ENCODE results near the gene LY6G5C. TPM values are rescaled to one million over a fixed set of nuclear protein-coding genes. Genes with fewer than 3 reads are reported as not detected.

The LY6G5C gene
- total RNA-seq, 1 donor from 2014 or later = 22.0 TPM

DNA sequence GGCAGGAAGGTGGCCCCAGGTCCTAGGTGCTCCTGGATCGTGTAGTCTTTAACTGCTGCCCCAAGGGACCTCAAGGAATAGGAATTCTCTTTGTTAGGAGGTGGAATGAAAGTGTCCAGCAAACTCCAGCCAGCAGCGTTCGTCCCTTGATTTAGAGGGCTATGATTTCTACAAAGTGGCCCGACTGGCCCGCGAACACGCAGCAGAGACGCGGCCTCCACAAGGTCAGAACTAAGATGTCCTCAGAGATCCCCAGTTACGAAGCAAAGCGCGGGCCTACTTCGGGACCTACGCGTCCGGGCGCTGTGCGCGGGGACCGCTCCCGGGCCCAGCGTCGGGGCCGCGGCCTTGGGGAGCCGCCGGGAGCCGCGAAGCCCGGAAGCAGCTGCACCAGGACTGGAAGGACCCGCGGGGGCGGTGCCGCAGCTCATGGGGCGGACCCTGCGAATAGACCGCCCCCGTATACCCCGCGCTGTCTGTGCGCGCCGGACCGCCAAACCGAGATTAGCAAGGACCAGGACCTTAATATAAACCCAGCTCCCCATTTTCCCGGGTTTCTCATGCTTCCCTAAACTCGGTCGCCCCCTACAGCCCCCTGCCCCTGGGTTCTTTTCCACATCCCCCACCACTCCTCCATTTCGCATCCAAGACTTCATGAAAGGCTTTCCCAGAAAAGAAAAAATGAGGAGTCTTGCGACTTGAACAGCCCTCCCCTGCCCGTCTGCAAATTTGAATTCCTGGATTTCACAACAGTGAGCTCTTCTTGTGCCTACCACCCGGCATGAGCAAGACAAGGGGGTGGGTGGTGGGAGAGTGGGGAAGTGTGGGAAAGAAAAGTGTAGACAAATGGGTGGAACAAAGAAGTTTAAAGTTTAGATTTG is 20.2 kb downstream of the LY6G5C start, which contains the start of gene C6orf47:
Gene C6orf47 (minus strand): TSS at position 398 of the 881 bp plus-strand sequence. CDS start 831 bp downstream, outside the sequence.
- H3K4me1 Mint-ChIP-seq (ENCODE audit: unreplicated experiment) = peaks cover 33% of the 10 kb centered on the region
- TF ChIP-seq, protein P1, sequence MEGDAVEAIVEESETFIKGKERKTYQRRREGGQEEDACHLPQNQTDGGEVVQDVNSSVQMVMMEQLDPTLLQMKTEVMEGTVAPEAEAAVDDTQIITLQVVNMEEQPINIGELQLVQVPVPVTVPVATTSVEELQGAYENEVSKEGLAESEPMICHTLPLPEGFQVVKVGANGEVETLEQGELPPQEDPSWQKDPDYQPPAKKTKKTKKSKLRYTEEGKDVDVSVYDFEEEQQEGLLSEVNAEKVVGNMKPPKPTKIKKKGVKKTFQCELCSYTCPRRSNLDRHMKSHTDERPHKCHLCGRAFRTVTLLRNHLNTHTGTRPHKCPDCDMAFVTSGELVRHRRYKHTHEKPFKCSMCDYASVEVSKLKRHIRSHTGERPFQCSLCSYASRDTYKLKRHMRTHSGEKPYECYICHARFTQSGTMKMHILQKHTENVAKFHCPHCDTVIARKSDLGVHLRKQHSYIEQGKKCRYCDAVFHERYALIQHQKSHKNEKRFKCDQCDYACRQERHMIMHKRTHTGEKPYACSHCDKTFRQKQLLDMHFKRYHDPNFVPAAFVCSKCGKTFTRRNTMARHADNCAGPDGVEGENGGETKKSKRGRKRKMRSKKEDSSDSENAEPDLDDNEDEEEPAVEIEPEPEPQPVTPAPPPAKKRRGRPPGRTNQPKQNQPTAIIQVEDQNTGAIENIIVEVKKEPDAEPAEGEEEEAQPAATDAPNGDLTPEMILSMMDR (IDR thresholded peaks at IDR 0.05; ENCODE audit: unreplicated experiment) = no peak
- DNase-seq (ENCODE audit: low spot score) = peak; percentile 75

DNA sequence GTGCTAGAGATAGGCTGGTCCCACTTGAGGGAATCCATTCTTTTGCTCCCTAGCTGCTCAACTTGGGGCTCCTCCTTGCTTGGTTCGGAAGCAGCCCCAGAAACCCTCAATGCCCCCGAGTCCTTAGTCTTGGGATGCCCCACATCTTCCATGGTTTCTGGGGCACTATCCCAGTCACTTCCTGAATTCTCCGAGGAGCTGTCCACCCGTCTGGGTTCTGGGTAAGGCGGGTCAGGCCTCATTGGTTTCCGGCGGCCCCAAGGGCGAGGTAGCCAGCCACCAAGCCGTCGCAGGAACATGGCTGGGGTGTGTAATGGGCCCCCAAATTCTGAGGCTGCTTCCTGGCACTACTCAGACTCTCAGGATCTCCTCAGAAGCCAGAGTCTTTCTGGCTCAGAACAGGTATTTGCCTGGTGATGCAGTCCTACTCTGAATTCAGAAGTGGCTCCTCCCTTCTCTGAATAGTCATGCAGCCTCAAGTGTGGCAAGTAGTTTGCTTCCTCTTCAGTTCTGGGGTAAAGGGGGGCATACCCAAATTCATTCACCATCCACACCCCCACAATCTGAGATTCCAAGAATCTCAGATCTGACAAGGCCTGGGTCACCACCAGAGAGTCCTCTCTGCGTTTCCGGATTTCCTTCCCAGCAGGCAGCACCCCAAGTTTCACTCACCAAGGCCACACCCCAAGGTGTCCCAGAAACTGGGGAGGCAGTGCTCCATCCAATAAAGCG is 21.1 kb downstream of the LY6G5C start:
- peaks cover 10% of the 10 kb centered on the region for H3K27me3 Mint-ChIP-seq (ENCODE audit: unreplicated experiment)
- DNase-seq (ENCODE audit: low spot score) = no peak
- peaks cover 32% of the 10 kb centered on the region for H3K4me1 Mint-ChIP-seq (ENCODE audit: unreplicated experiment)
- TF ChIP-seq, protein P1 (IDR thresholded peaks at IDR 0.05; ENCODE audit: unreplicated experiment) = no peak
- peaks cover 4% of the 10 kb centered on the region for H3K36me3 Mint-ChIP-seq (ENCODE audit: low read depth, unreplicated experiment)
- peak overlapping the region; percentile 84 for H3K27ac Mint-ChIP-seq (ENCODE audit: unreplicated experiment)
- H3K9me3 Mint-ChIP-seq (ENCODE audit: unreplicated experiment) = no peaks in the 10 kb centered on the region
- H3K4me3 Mint-ChIP-seq (ENCODE audit: unreplicated experiment) = peak overlapping the region; percentile 91

More for the DNA sequence above, 20.2 kb downstream of the LY6G5C start, which contains the start of gene C6orf47:
- Mint-ChIP-seq H3K27ac (ENCODE audit: unreplicated experiment) (peak within 1 kb of the TSS; percentile 84), H3K27me3 (ENCODE audit: unreplicated experiment) (peaks cover 7% of the 10 kb centered on the region), H3K36me3 (ENCODE audit: low read depth, unreplicated experiment) (peaks cover 4% of the 10 kb centered on the region), H3K9me3 (ENCODE audit: unreplicated experiment) (no peaks in the 10 kb centered on the region), H3K4me3 (ENCODE audit: unreplicated experiment) (peak within 1 kb of the TSS; percentile 91)

DNA sequence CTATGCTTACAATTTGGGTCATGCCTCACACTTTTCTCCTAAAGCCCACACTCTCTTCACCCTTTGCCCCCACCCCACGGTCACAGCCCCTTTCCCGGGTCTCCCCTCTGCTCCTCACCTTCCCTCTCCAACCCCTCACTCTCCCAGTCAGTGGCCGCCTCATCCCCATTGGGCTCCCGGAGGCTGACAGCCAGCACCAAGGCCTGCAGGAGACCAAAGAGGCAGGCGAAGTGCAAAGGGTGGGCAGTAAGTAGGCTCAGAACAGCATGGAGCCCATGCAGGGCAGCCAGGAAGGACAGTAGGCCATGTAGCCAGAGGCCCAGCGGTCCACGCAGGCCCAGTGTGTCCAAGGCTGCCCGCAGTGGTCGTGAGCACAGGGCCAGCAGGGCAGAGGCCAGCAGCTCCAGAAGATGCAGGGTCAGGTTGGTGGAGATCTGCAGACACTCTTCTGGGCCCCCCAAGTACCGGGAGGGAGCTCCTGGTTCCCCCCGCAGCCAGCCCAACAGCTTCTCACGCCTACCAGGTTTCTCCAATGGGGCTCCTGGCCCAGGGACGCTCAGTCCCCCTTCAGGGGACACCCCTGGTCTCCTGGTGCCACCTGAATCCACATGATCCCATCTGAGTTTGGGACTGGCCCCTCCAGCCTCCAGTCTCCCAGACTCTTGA is 21.8 kb downstream of the LY6G5C start:
- H3K36me3 Mint-ChIP-seq (ENCODE audit: low read depth, unreplicated experiment) = peaks cover 4% of the 10 kb centered on the region
- no peak overlapping the region for H3K27ac Mint-ChIP-seq (ENCODE audit: unreplicated experiment)
- peak overlapping the region; percentile 77 for H3K4me3 Mint-ChIP-seq (ENCODE audit: unreplicated experiment)
- H3K27me3 Mint-ChIP-seq (ENCODE audit: unreplicated experiment) = peaks cover 10% of the 10 kb centered on the region
- H3K4me1 Mint-ChIP-seq (ENCODE audit: unreplicated experiment) = peaks cover 25% of the 10 kb centered on the region
- TF ChIP-seq, protein P1 (IDR thresholded peaks at IDR 0.05; ENCODE audit: unreplicated experiment) = no peak
- DNase-seq (ENCODE audit: low spot score) = no peak
- H3K9me3 Mint-ChIP-seq (ENCODE audit: unreplicated experiment) = no peaks in the 10 kb centered on the region

DNA sequence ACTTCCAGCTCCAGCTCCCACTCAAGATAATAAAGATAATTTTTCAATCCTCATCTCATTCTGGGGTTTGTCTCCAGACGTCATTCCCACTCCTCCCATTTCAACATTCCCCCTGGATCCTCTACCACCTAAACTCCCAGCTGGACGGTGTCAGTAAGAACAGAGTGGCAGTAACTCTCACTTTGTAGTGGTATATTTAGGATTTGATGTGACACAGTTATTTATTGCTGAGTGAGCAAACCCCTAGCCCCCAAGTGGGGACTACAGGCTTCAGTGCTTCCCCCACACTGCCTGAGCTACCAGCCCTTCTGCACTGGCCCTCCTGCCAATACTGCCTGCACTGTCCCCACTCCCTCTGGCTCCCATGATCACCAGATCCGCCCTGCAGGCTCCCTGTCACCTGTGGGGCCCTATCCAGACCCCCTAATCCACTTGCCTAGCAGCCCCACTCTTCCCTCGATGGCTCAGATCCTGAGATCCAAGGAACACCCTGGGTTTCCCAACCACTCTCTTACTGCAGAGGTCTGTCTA is 22.6 kb downstream of the LY6G5C start:
- Mint-ChIP-seq H3K36me3 (ENCODE audit: low read depth, unreplicated experiment) (peaks cover 4% of the 10 kb centered on the region), H3K4me3 (ENCODE audit: unreplicated experiment) (peak overlapping the region; percentile 62), H3K4me1 (ENCODE audit: unreplicated experiment) (peaks cover 16% of the 10 kb centered on the region), H3K9me3 (ENCODE audit: unreplicated experiment) (no peaks in the 10 kb centered on the region), H3K27ac (ENCODE audit: unreplicated experiment) (peak overlapping the region; percentile 48), H3K27me3 (ENCODE audit: unreplicated experiment) (peaks cover 7% of the 10 kb centered on the region)
- TF ChIP-seq, protein P1 (IDR thresholded peaks at IDR 0.05; ENCODE audit: unreplicated experiment) = no peak
- no peak for DNase-seq (ENCODE audit: low spot score)
